K562 (cell line): Measurements from ENCODE around the gene TNFSF4. TPM values are rescaled to one million over a fixed set of nuclear protein-coding genes. Genes with fewer than 3 reads are reported as not detected.

Experiments used
- ATAC-seq: fragments of 200-7000 bp; cut with Tn5 transposase; 3 replicates; pipeline ENCODE4 v1.9.1; 2020; ENCODE audit warnings: moderate library complexity
- BruUV-seq: library from RNA; stranded (reverse); fragments of 400-500 nt; replicated peaks from 2 replicates; lab custom pipeline; 2021; lab: Mats Ljungman, UMichigan
- CTCF ChIA-PET: fragments of 300-600 bp; formaldehyde crosslinking; extraction: SDS; loops from one replicate; lab custom pipeline; 2021; ENCODE audit warnings: low intra/inter-chr PET ratio; lab: Yijun Ruan, JAX
- POLR2A ChIA-PET: fragments of 300-600, 350-650 bp; sonication (Branson Sonifier 250); formaldehyde crosslinking; extraction: SDS; loops from one replicate; lab custom pipeline; 2021; ENCODE audit warnings: antibody characterized with exemption, inconsistent platforms; lab: Yijun Ruan, JAX
- DNase-seq, 4 experiments: peaks; one replicate each; pipeline versions ENCODE4 v3.0.0 to v3.0.0-alpha.2; 2011 to 2018; ENCODE audit warnings: low spot score in 3 of 4, mixed read lengths in 3 of 4; ENCODE audit errors: extremely low read depth in 1 of 4
- FAIRE-seq: peaks from 2 replicates; lab custom pipeline; 2011; peaks lifted over from hg19 to GRCh38; lab: Jason Lieb, UNC
- H2AFZ ChIP-seq: 2 replicates; pipeline ENCODE4 v1.6.0; 2011; ENCODE audit warnings: low read depth, low read length, control low read depth, inconsistent platforms
- H3K27ac ChIP-seq: fragments of 200-600 bp; 3 replicates; pipeline ENCODE4 v1.8.0; 2011; ENCODE audit warnings: low read depth, mild to moderate bottlenecking, control low read depth, inconsistent platforms, low read length, moderate library complexity, mixed read lengths; ENCODE audit errors: extremely low read depth
- H3K27me3 ChIP-seq, 2 experiments: fragments of 300-600 bp in 1 of 2; 2 replicates in 1 of 2; 3 replicates in 1 of 2; pipeline versions ENCODE4 v1.6.0 to v1.8.0; 2011; ENCODE audit warnings: inconsistent platforms in 2 of 2, low read length in 2 of 2, mild to moderate bottlenecking in 1 of 2, mixed read lengths in 1 of 2, moderate library complexity in 1 of 2; ENCODE audit not compliant: control insufficient read depth in 2 of 2, insufficient read depth in 2 of 2
- H3K36me3 ChIP-seq: fragments of 300-600 bp; 3 replicates; pipeline ENCODE4 v1.8.0; 2011; ENCODE audit warnings: mild to moderate bottlenecking, low read length, inconsistent platforms; ENCODE audit not compliant: control insufficient read depth, insufficient read depth
- H3K4me1 ChIP-seq, 2 experiments: fragments of 200-600 bp in 1 of 2; replicated peaks in 1 of 2; 2 replicates in 1 of 2; 3 replicates in 1 of 2; pipeline versions ENCODE4 v1.5.1 to v1.8.0; 2011; ENCODE audit warnings: inconsistent platforms in 2 of 2, low read length in 2 of 2, mild to moderate bottlenecking in 1 of 2, mixed read lengths in 1 of 2, moderate library complexity in 1 of 2; ENCODE audit not compliant: control insufficient read depth in 2 of 2, insufficient read depth in 2 of 2
- H3K4me2 ChIP-seq: 2 replicates; pipeline ENCODE4 v1.6.1; 2011; ENCODE audit warnings: low read length, control low read depth, inconsistent platforms, mixed read lengths; ENCODE audit not compliant: insufficient read depth
- H3K4me3 ChIP-seq: fragments of 200-600 bp; sonication (generic), shearing (Covaris generic); 2 replicates; pipeline ENCODE4 v1.5.1; 2016; ENCODE audit warnings: control low read depth, inconsistent platforms
- H3K79me2 ChIP-seq: fragments of 200-600 bp; 3 replicates; pipeline ENCODE4 v1.8.0; 2011; ENCODE audit warnings: low read length, inconsistent platforms; ENCODE audit not compliant: control insufficient read depth, insufficient read depth
- H3K9ac ChIP-seq, 2 experiments: 2 replicates each; pipeline versions ENCODE4 v1.6.0 to v1.6.1; 2011; ENCODE audit warnings: low read depth in 2 of 2, low read length in 2 of 2, control low read depth in 1 of 2, inconsistent platforms in 1 of 2, mild to moderate bottlenecking in 1 of 2, mixed read lengths in 1 of 2; ENCODE audit not compliant: insufficient read depth in 1 of 2
- H3K9me1 ChIP-seq: one replicate; pipeline ENCODE4 v1.6.0; 2011; ENCODE audit warnings: inconsistent platforms, mild to moderate bottlenecking, low read length, moderate library complexity; ENCODE audit not compliant: control insufficient read depth, insufficient read depth
- H3K9me3 ChIP-seq: replicated peaks from 2 replicates; pipeline ENCODE4 v1.5.1; 2011; ENCODE audit warnings: low read depth, low read length, inconsistent platforms; ENCODE audit not compliant: control insufficient read depth, insufficient read depth
- H4K20me1 ChIP-seq: replicated peaks from 2 replicates; pipeline ENCODE4 v1.6.1; 2011; ENCODE audit warnings: low read length, inconsistent platforms, mixed read lengths; ENCODE audit not compliant: control insufficient read depth, insufficient read depth
- C11orf30 ChIP-seq: fragments of 450-650 bp; IDR thresholded peaks from 2 replicates; pipeline ENCODE4 v1.6.1; 2016; ENCODE audit warnings: low read depth, mild to moderate bottlenecking
- CHD7 ChIP-seq: fragments of 200-600 bp; sonication (generic); IDR thresholded peaks from one replicate; pipeline ENCODE4 v1.6.1; 2012; ENCODE audit warnings: mild to moderate bottlenecking, low read depth, low read length, inconsistent platforms
- ZBTB1 ChIP-seq: sonication (generic); formaldehyde crosslinking; IDR thresholded peaks from 2 replicates; pipeline ENCODE4 v1.8.1; 2023; ENCODE audit warnings: missing genetic modification reagents, low read depth, mild to moderate bottlenecking, borderline replicate concordance
- ZNF316 ChIP-seq: fragments of 450-650 bp; IDR thresholded peaks from 2 replicates; pipeline ENCODE4 v1.6.1; 2016
- WGBS: fragments of 100-300 bp; shearing (Covaris generic); methylation state at CpG from one replicate; pipeline ENCODE4 v1.1.6; 2016; ENCODE audit warnings: low coverage, mixed read lengths; ENCODE audit not compliant: insufficient coverage; ENCODE audit errors: missing lambda C conversion rate; 5-methylcytosine and 5-hydroxymethylcytosine counted together
- in situ Hi-C: fragments of 300-500 bp; cut with MboI; formaldehyde crosslinking; loops from 4 replicates; pipeline ENCODE4 v1.15.0; 2018; ENCODE audit warnings: inconsistent platforms, mixed read lengths
- intact Hi-C: fragments of 100-400 bp; cut with micrococcal nuclease; formaldehyde crosslinking; loops from 2 replicates; pipeline ENCODE4 v1.14.2; 2022
- polyA plus RNA-seq, 8 experiments: library from polyadenylated mRNA; depleted of rRNA in 4 of 8; stranded (reverse) in 5 of 8; unstranded in 3 of 8; fragments of >200 nt; fragmentation: Nextera tagmentation in 2 of 8; fragmentation: Illumina TruSeq in 1 of 8; extraction: Ambion mirVana in 2 of 8; extraction: Trizol in 1 of 8; gene quantifications; 2 replicates each; pipeline versions ENCODE4 v1.2.1 to v1.2.3, GENCODE V29; 2011 to 2014; ENCODE audit warnings: inconsistent platforms in 1 of 8, missing spikeins in 1 of 8
- total RNA-seq, 7 experiments: library from RNA; depleted of rRNA in 6 of 7; stranded (reverse); fragments of >200 nt in 6 of 7; fragmentation: Illumina TruSeq in 2 of 7; extraction: Trizol in 2 of 7; gene quantifications; 2 replicates each; pipeline versions ENCODE4 v1.2.1 to v1.2.3, GENCODE V29; 2011 to 2021; ENCODE audit warnings: low replicate concordance in 1 of 7

The TNFSF4 gene
- total and polyA plus RNA-seq, 9 of the 15 experiments (the other 6 are each of a cell fraction or from before 2014, with no cell fraction given) = 0.08 to 0.23 (median 0.15) TPM; not detected in 1

GRCh38 chr1:173239058-173239457 lies 31.9 kb upstream of the TNFSF4 start:
- H3K79me2 ChIP-seq = no peaks in the 10 kb centered on the region
- 0% methylated on average over 2 of the region's 2 CpGs for WGBS
- ATAC-seq (no peak), DNase-seq (no peak), FAIRE-seq (no peak)
- POLR2A ChIA-PET = no interaction called here
- TF ChIP-seq ZBTB1 (CRISPR knock-in tag) (no peak), C11orf30 (peak; percentile 22; the same call in 1 of the 2 replicates), ZNF316 (peak; percentile 53)
- intact Hi-C loops (no loop called here), in situ Hi-C loops (no loop called here)
- H3K9me3 ChIP-seq = no peaks in the 10 kb centered on the region; the same call in 1 of the 2 replicates
- H2AFZ ChIP-seq = no peak overlapping the region
- no peaks in the 10 kb centered on the region for H3K9me1 ChIP-seq
- H4K20me1 ChIP-seq = no peaks in the 10 kb centered on the region
- H3K4me2 ChIP-seq = no peak overlapping the region
- no TSS peak for BruUV-seq
- H3K9ac ChIP-seq = no peak overlapping the region
- H3K4me3 ChIP-seq = no peak overlapping the region
- no peak overlapping the region for H3K27ac ChIP-seq
- CTCF ChIA-PET = no interaction called here
- H3K27me3 ChIP-seq = no peaks in the 10 kb centered on the region
- H3K36me3 ChIP-seq = no peaks in the 10 kb centered on the region
- no peaks in the 10 kb centered on the region for H3K4me1 ChIP-seq

GRCh38 chr1:173234899-173235298 lies 27.8 kb upstream of the TNFSF4 start:
- in situ Hi-C loops = no loop called here
- H3K9me3 ChIP-seq = no peaks in the 10 kb centered on the region
- H3K79me2 ChIP-seq = no peaks in the 10 kb centered on the region
- ATAC-seq (no peak), DNase-seq (no peak), FAIRE-seq (no peak)
- no peak overlapping the region for H3K4me2 ChIP-seq
- no peak overlapping the region for H3K4me3 ChIP-seq
- CTCF ChIA-PET = interaction anchor here (0.6 kb wide), 1 partner anchor 267 kb away, joined by 4 read pairs; no protein-coding TSS in a partner anchor
- H3K9me1 ChIP-seq = no peaks in the 10 kb centered on the region
- H2AFZ ChIP-seq = no peak overlapping the region
- no peak overlapping the region for H3K27ac ChIP-seq
- intact Hi-C loops = no loop called here
- POLR2A ChIA-PET = interaction anchor here (1.1 kb wide), 1 partner anchor 195 kb away, joined by 4 read pairs; no protein-coding TSS in a partner anchor
- no peaks in the 10 kb centered on the region for H3K4me1 ChIP-seq
- no peak overlapping the region for H3K9ac ChIP-seq
- BruUV-seq = no TSS peak
- H3K27me3 ChIP-seq = no peaks in the 10 kb centered on the region
- 29% methylated on average over 4 of the region's 4 CpGs for WGBS
- no peaks in the 10 kb centered on the region for H3K36me3 ChIP-seq
- H4K20me1 ChIP-seq = no peaks in the 10 kb centered on the region
- TF ChIP-seq CHD7 = no peak
